Hepatocyte (in vitro differentiated cells): ENCODE data around the gene VPS52. TPM values are rescaled to one million over a fixed set of nuclear protein-coding genes. Genes with fewer than 3 reads are reported as not detected.

Source experiments
- DNase-seq: peaks from one replicate; pipeline ENCODE4 v3.0.0-alpha.2; 2016; ENCODE audit warnings: low spot score
- H2AFZ ChIP-seq: fragments of 200-600 bp; sonication (generic); 2 replicates; pipeline ENCODE4 v1.6.0; 2016; ENCODE audit warnings: antibody characterized with exemption, mild to moderate bottlenecking
- H3K27ac ChIP-seq: fragments of 200-600 bp; sonication (generic); 2 replicates; pipeline ENCODE4 v1.5.1; 2016; ENCODE audit warnings: mild to moderate bottlenecking
- H3K27me3 ChIP-seq: fragments of 200-600 bp; sonication (generic); 2 replicates; pipeline ENCODE4 v1.6.1; 2016
- H3K36me3 ChIP-seq: fragments of 200-600 bp; sonication (generic); replicated peaks from 2 replicates; pipeline ENCODE4 v1.5.1; 2016; ENCODE audit warnings: low read depth; ENCODE audit not compliant: insufficient read depth
- H3K4me1 ChIP-seq: fragments of 200-600 bp; sonication (generic); 2 replicates; pipeline ENCODE4 v1.5.1; 2016; ENCODE audit warnings: mild to moderate bottlenecking, moderate library complexity; ENCODE audit not compliant: insufficient read depth
- H3K4me2 ChIP-seq: fragments of 200-600 bp; sonication (generic); 2 replicates; pipeline ENCODE4 v1.6.0; 2016
- H3K4me3 ChIP-seq: fragments of 200-600 bp; sonication (generic); 2 replicates; pipeline ENCODE4 v1.5.1; 2016; ENCODE audit warnings: mild to moderate bottlenecking
- H3K79me2 ChIP-seq: fragments of 200-600 bp; sonication (generic); 2 replicates; pipeline ENCODE4 v1.6.0; 2017; ENCODE audit warnings: mild to moderate bottlenecking
- H3K9me2 ChIP-seq: fragments of 200-600 bp; sonication (generic); replicated peaks from 2 replicates; pipeline ENCODE4 v1.6.0; 2017; ENCODE audit warnings: mild to moderate bottlenecking; ENCODE audit not compliant: insufficient read depth
- H3K9me3 ChIP-seq: fragments of 200-600 bp; sonication (generic); 2 replicates; pipeline ENCODE4 v1.5.1; 2016; ENCODE audit warnings: low read depth, mild to moderate bottlenecking
- H4K20me1 ChIP-seq: fragments of 200-600 bp; sonication (generic); 2 replicates; pipeline ENCODE4 v1.6.0; 2016; ENCODE audit warnings: mild to moderate bottlenecking; ENCODE audit not compliant: insufficient read depth, poor library complexity, severe bottlenecking
- EZH2 ChIP-seq: fragments of 200-600 bp; sonication (generic); IDR thresholded peaks from 2 replicates; pipeline ENCODE4 v1.6.1; 2016; ENCODE audit warnings: antibody characterized with exemption, mild to moderate bottlenecking, borderline replicate concordance
- EZH2phosphoT487 ChIP-seq: fragments of 200-600 bp; sonication (generic); IDR thresholded peaks from one replicate; pipeline ENCODE4 v1.6.1; 2018; ENCODE audit warnings: antibody characterized with exemption, mild to moderate bottlenecking, low read depth, moderate library complexity; ENCODE audit not compliant: unreplicated experiment, severe bottlenecking
- WGBS: methylation state at CpG from one replicate; pipeline ENCODE4 v1.1.6; 2016; ENCODE audit warnings: low lambda C conversion rate; ENCODE audit errors: missing lambda C conversion rate; 5-methylcytosine and 5-hydroxymethylcytosine counted together
- polyA plus RNA-seq: library from polyadenylated mRNA; unstranded; fragments of >200 nt; fragmentation: Nextera tagmentation; extraction: Ambion mirVana; gene quantifications from 2 replicates; pipeline ENCODE4 v1.2.1, GENCODE V29; 2016
- total RNA-seq: library from RNA; depleted of rRNA; stranded (reverse); fragments of >200 nt; gene quantifications from 2 replicates; pipeline ENCODE4 v1.2.3, GENCODE V29; 2014
- TF ChIP-seq, protein P1 (sequence below): fragments of 200-600 bp; sonication (generic); IDR thresholded peaks from 2 replicates; pipeline ENCODE4 v1.5.1; 2016; ENCODE audit warnings: antibody characterized with exemption, mild to moderate bottlenecking; ENCODE audit not compliant: poor library complexity

The VPS52 gene
- total and polyA plus RNA-seq, 2 experiments from 2014 or later, result 42.5 to 43.2 TPM

DNA sequence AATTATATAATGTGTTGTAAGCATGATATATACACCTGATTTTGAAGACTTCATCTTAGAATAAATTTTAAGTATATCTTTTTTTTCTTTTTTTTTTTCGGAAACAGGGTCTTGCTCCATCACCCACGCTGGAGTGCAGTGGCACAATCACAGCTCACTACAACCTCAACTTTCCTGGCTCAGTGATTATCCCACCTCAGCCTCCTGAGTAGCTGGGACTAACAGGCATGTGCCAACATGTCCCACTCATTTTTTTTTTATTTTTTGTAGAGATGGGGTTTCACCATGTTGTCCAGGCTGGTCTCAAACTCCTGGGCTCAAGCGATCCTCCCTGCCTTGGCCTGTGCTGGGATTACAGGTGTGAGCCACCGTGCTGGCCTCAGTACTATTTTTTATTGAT is 17.1 kb downstream of the VPS52 start:
- Histone ChIP-seq H4K20me1 (no peaks in the 10 kb centered on the region), H3K27me3 (no peaks in the 10 kb centered on the region), H3K9me2 (no peaks in the 10 kb centered on the region), H3K9me3 (no peaks in the 10 kb centered on the region), H3K4me3 (no peak overlapping the region), H3K4me2 (no peak overlapping the region), H3K27ac (no peak overlapping the region), H3K79me2 (no peaks in the 10 kb centered on the region), H2AFZ (no peak overlapping the region), H3K36me3 (no peaks in the 10 kb centered on the region), H3K4me1 (peaks cover 5% of the 10 kb centered on the region)
- no peak for DNase-seq
- TF ChIP-seq, protein P1, sequence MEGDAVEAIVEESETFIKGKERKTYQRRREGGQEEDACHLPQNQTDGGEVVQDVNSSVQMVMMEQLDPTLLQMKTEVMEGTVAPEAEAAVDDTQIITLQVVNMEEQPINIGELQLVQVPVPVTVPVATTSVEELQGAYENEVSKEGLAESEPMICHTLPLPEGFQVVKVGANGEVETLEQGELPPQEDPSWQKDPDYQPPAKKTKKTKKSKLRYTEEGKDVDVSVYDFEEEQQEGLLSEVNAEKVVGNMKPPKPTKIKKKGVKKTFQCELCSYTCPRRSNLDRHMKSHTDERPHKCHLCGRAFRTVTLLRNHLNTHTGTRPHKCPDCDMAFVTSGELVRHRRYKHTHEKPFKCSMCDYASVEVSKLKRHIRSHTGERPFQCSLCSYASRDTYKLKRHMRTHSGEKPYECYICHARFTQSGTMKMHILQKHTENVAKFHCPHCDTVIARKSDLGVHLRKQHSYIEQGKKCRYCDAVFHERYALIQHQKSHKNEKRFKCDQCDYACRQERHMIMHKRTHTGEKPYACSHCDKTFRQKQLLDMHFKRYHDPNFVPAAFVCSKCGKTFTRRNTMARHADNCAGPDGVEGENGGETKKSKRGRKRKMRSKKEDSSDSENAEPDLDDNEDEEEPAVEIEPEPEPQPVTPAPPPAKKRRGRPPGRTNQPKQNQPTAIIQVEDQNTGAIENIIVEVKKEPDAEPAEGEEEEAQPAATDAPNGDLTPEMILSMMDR, result no peak
- no peak for TF ChIP-seq EZH2phosphoT487
- TF ChIP-seq EZH2, result no peak
- 96% methylated on average over 4 of the region's 4 CpGs for WGBS

DNA sequence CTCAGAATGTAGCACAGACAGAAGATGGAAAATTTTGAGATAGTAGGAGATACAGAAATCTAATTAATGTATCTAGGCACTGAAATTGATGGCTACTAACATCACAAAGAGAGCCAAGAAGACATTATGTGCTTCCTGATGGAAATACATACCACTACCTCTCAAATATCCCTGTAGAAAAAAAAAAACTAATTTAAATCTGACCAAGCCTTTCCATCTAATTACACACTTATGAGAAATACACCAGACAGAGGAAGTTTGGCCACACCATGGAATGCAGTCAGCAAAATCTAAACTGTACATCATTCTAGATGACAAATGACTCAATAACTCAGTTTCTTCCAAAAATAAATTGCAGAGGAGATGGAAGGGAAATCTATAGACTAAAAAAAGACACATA is 18.9 kb downstream of the VPS52 start:
- H2AFZ ChIP-seq, result no peak overlapping the region
- no peak overlapping the region for H3K4me3 ChIP-seq
- no peak overlapping the region for H3K4me2 ChIP-seq
- H3K27ac ChIP-seq, result no peak overlapping the region
- H3K79me2 ChIP-seq, result no peaks in the 10 kb centered on the region
- no peak for DNase-seq
- H4K20me1 ChIP-seq, result no peaks in the 10 kb centered on the region
- no peaks in the 10 kb centered on the region for H3K9me3 ChIP-seq
- H3K4me1 ChIP-seq, result peaks cover 5% of the 10 kb centered on the region
- no peaks in the 10 kb centered on the region for H3K36me3 ChIP-seq
- H3K9me2 ChIP-seq, result no peaks in the 10 kb centered on the region
- TF ChIP-seq EZH2phosphoT487 (no peak), EZH2 (no peak)
- TF ChIP-seq, protein P1, result no peak
- no peaks in the 10 kb centered on the region for H3K27me3 ChIP-seq

DNA sequence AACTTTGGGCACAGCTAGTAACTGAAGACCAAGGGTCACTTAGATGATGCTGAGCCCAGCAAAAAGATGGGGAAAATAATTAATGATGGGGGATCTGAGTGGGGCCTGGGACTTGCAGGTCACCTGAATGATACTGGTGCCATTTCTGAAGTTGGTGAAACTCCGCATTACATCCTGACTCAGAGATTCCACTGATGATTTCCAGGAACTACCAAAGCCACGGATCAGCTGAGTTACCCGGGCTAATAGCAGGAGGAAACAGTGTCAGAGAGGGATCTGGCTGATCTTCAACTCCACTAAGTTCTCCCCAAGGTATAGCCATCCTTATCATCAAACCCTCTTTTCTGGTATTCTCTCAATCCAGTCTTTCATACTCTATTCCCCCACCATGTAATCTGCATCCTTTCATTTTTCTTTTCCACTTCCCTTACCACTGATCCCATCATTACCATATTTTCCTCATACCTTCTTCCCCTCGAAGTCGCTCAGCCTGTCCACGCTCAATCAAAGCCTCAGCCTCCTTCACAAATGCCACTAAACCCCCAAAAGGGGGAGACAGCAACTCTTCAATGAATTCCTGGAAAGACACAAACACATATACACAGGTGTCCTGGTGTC is 20.2 kb downstream of the VPS52 start:
- H3K4me1 ChIP-seq, result peaks cover 5% of the 10 kb centered on the region
- H3K9me3 ChIP-seq, result no peaks in the 10 kb centered on the region
- no peak overlapping the region for H2AFZ ChIP-seq
- no peaks in the 10 kb centered on the region for H4K20me1 ChIP-seq
- H3K36me3 ChIP-seq, result no peaks in the 10 kb centered on the region
- DNase-seq, result no peak
- 86% methylated on average over 6 of the region's 6 CpGs for WGBS
- no peak overlapping the region for H3K4me2 ChIP-seq
- no peaks in the 10 kb centered on the region for H3K9me2 ChIP-seq
- TF ChIP-seq EZH2phosphoT487 (no peak), EZH2 (no peak)
- TF ChIP-seq, protein P1, result no peak
- no peaks in the 10 kb centered on the region for H3K27me3 ChIP-seq
- H3K79me2 ChIP-seq, result no peaks in the 10 kb centered on the region
- no peak overlapping the region for H3K27ac ChIP-seq
- H3K4me3 ChIP-seq, result no peak overlapping the region

- 97% methylated on average over 13 of the region's 13 CpGs for WGBS
- Histone ChIP-seq H3K79me2 (no peaks in the 10 kb centered on the region), H3K9me3 (no peaks in the 10 kb centered on the region), H3K4me3 (no peak overlapping the region), H4K20me1 (no peaks in the 10 kb centered on the region), H2AFZ (no peak overlapping the region), H3K4me2 (no peak overlapping the region), H3K27ac (no peak overlapping the region), H3K9me2 (no peaks in the 10 kb centered on the region), H3K36me3 (no peaks in the 10 kb centered on the region), H3K4me1 (peaks cover 5% of the 10 kb centered on the region), H3K27me3 (no peaks in the 10 kb centered on the region)
- no peak for DNase-seq
- TF ChIP-seq, protein P1, result no peak
- TF ChIP-seq EZH2, result no peak
Measured at GRCh38 chr6:33250731-33251130, 20.9 kb downstream of the VPS52 start.
